ENCODE measurements around the gene LAMP2. TPM values are rescaled to one million over a fixed set of nuclear protein-coding genes. Genes with fewer than 3 reads are reported as not detected.
A peak's percentile ranks its signal among the peaks of the same experiment; 100 is the strongest.

The LAMP2 gene
- total and polyA plus RNA-seq, 2 of the 4 experiments (the other 2 are of a cell fraction) = 78.1 to 129 TPM

DNA sequence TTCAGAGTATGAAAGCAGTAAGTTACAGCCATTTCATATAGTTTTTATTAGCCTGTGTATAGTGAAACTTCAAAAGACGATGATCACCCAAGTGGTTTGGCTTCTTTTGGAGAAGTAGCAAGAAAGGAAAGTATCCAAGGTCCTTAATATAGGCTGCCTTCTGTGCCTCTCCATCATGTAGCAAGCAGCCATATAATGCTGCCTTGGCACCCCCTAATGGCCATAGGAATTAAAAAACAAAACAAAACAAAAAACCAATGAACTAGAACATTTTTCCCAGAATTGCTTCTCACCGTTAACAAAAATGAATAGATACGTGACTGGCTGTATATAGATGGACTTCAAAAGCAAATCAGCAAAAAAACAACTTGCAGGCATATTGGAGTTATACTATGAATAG lies 18.9 kb downstream of the LAMP2 start:
- dilution Hi-C loops (cut with HindIII; ENCODE audit: low sequenced_read_pairs, unreplicated experiment) (no loop called here), in situ Hi-C loops (cut with MboI; ENCODE audit: low sequenced_read_pairs) (no loop called here), intact Hi-C loops (cut with micrococcal nuclease) (no loop called here)
- H4K20me1 ChIP-seq (ENCODE audit: insufficient read depth, low read length) = no peaks in the 10 kb centered on the region
- no peaks in the 10 kb centered on the region for H3K9me3 ChIP-seq (ENCODE audit: control insufficient read depth, insufficient read depth, low read length)
- H4K91ac ChIP-seq (ENCODE audit: insufficient read depth, low read depth, low read length) = no peak overlapping the region
- no peak overlapping the region for H2AK9ac ChIP-seq (replicated peaks; ENCODE audit: low read depth, low read length, poor library complexity)
- peaks cover 2% of the 10 kb centered on the region; the same call in 1 of the 2 replicates for H3K36me3 ChIP-seq (ENCODE audit: control insufficient read depth, insufficient read depth, low read length)
- no peak for DNase-seq
- no peak for ATAC-seq (ENCODE audit: low read depth)
- BruUV-seq (replicated peaks) = no TSS peak
- H3K4me2 ChIP-seq (ENCODE audit: low read depth, low read length) = no peak overlapping the region
- no peak overlapping the region for H3K4me3 ChIP-seq (ENCODE audit: insufficient read depth, low read depth, low read length)
- CTCF ChIA-PET = interaction anchor here (0.6 kb wide), 1 partner anchor 15 kb away, joined by 4 read pairs; no protein-coding TSS in a partner anchor
- no peak overlapping the region for H2BK120ac ChIP-seq (ENCODE audit: low read depth, low read length)
- no peaks in the 10 kb centered on the region; the same call in 1 of the 2 replicates for H3K9me1 ChIP-seq (ENCODE audit: insufficient read depth, low read length)
- no peaks in the 10 kb centered on the region; a peak in 1 of 4 replicates for H3K79me1 ChIP-seq (ENCODE audit: low read depth in 1 of 2, low read length in 2 of 2)
- no peak overlapping the region for H3K56ac ChIP-seq (ENCODE audit: extremely low read depth, insufficient read depth, low read length)
- no peak overlapping the region for H3K18ac ChIP-seq (ENCODE audit: low read depth, low read length)
- TF ChIP-seq, protein P1, sequence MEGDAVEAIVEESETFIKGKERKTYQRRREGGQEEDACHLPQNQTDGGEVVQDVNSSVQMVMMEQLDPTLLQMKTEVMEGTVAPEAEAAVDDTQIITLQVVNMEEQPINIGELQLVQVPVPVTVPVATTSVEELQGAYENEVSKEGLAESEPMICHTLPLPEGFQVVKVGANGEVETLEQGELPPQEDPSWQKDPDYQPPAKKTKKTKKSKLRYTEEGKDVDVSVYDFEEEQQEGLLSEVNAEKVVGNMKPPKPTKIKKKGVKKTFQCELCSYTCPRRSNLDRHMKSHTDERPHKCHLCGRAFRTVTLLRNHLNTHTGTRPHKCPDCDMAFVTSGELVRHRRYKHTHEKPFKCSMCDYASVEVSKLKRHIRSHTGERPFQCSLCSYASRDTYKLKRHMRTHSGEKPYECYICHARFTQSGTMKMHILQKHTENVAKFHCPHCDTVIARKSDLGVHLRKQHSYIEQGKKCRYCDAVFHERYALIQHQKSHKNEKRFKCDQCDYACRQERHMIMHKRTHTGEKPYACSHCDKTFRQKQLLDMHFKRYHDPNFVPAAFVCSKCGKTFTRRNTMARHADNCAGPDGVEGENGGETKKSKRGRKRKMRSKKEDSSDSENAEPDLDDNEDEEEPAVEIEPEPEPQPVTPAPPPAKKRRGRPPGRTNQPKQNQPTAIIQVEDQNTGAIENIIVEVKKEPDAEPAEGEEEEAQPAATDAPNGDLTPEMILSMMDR (conservative IDR thresholded peaks at IDR 0.05; ENCODE audit: low read depth, low read length) = 0 out of 2 replicates have a peak, but pooled peaks have one; percentile 22
- no peak for TF ChIP-seq POLR2A (IDR thresholded peaks at IDR 0.05; ENCODE audit: low read depth, low read length)
- no peaks in the 10 kb centered on the region for H3K4me1 ChIP-seq (ENCODE audit: control insufficient read depth, insufficient read depth, low read length)
- H3K23ac ChIP-seq (ENCODE audit: low read depth, low read length) = no peak overlapping the region
- no CpG with 5 or more reads among the region's 3 CpGs for WGBS, 2 experiments (ENCODE audit: extremely low coverage in 2 of 2, insufficient read length in 1 of 2)
- no peak overlapping the region for H3K14ac ChIP-seq (replicated peaks; ENCODE audit: low read depth, low read length)
- H4K5ac ChIP-seq (ENCODE audit: low read depth, low read length) = no peak overlapping the region
- no peak overlapping the region for H3K27ac ChIP-seq (ENCODE audit: insufficient read depth, low read length)
- no peak overlapping the region for H3K4ac ChIP-seq (ENCODE audit: low read depth, low read length)
- H3K9ac ChIP-seq (ENCODE audit: low read depth, low read length) = no peak overlapping the region
- H2AFZ ChIP-seq (replicated peaks; ENCODE audit: low read length, poor library complexity) = no peak overlapping the region
- no peak overlapping the region for H2BK15ac ChIP-seq (ENCODE audit: low read depth, low read length)
- H4K8ac ChIP-seq (ENCODE audit: low read depth in 2 of 2, low read length in 2 of 2) = no peak overlapping the region
- no peak overlapping the region for H2BK20ac ChIP-seq (ENCODE audit: low read depth, low read length)
- POLR2A ChIA-PET (ENCODE audit: unreplicated experiment) = no interaction called here
- H3K27me3 ChIP-seq (ENCODE audit: control insufficient read depth, insufficient read depth, low read length) = no peaks in the 10 kb centered on the region
- no peak overlapping the region for H2BK5ac ChIP-seq (ENCODE audit: low read depth, low read length, poor library complexity, severe bottlenecking)
- no peak overlapping the region for H2AK5ac ChIP-seq (ENCODE audit: low read depth, low read length)

Measured in IMR-90 (cell line).